K562 (cell line): Measurements from ENCODE around the gene FLAD1. TPM values are rescaled to one million over a fixed set of nuclear protein-coding genes. Genes with fewer than 3 reads are reported as not detected.

Experiments used
- CBX1 ChIP-seq: sonication (generic); IDR thresholded peaks from 2 replicates; pipeline ENCODE4 v1.6.1; 2016; ENCODE audit warnings: antibody characterized with exemption, low read depth, mild to moderate bottlenecking
- HDAC3 ChIP-seq: fragments of 450-650 bp; IDR thresholded peaks from 2 replicates; pipeline ENCODE4 v1.6.1; 2018; ENCODE audit warnings: borderline replicate concordance, mild to moderate bottlenecking, moderate library complexity; ENCODE audit not compliant: partially characterized antibody
- HDAC6 ChIP-seq: IDR thresholded peaks from 2 replicates; pipeline ENCODE4 v1.6.1; 2012; ENCODE audit warnings: low read depth, mild to moderate bottlenecking, control low read depth, inconsistent platforms, low read length, moderate library complexity
- HOXB6 ChIP-seq: fragments of 250-450 bp; sonication (Bioruptor Pico); IDR thresholded peaks from 2 replicates; pipeline ENCODE4 v1.5.1; 2022; ENCODE audit warnings: mild to moderate bottlenecking, borderline replicate concordance
- IFI16 ChIP-seq: fragments of 250-450 bp; sonication (Bioruptor Pico); IDR thresholded peaks from 2 replicates; pipeline ENCODE4 v2.1.2; 2022; ENCODE audit warnings: mild to moderate bottlenecking, inconsistent platforms
- KDM1A ChIP-seq, 2 experiments: fragments of 450-650 bp; IDR thresholded peaks; 2 replicates each; pipeline ENCODE4 v1.6.1; 2016; ENCODE audit warnings: mild to moderate bottlenecking in 2 of 2
- KLF13 ChIP-seq: fragments of 450-650 bp; IDR thresholded peaks from 2 replicates; pipeline ENCODE4 v1.6.1; 2016; ENCODE audit warnings: missing genetic modification characterization, low read depth, mild to moderate bottlenecking, missing compliant biosample characterization, moderate library complexity, borderline replicate concordance
- KLF6 ChIP-seq: fragments of 250-450 bp; sonication (Bioruptor Pico); IDR thresholded peaks from 2 replicates; pipeline ENCODE4 v1.4.0; 2020; ENCODE audit warnings: mild to moderate bottlenecking, moderate library complexity, borderline replicate concordance
- PHB2 ChIP-seq: fragments of 450-650 bp; IDR thresholded peaks from 2 replicates; pipeline ENCODE4 v1.6.1; 2017; ENCODE audit warnings: low read depth
- SRSF1 ChIP-seq: fragments of 200-400 bp; formaldehyde crosslinking; IDR thresholded peaks from 2 replicates; pipeline ENCODE4 v1.6.1; 2017; ENCODE audit warnings: mild to moderate bottlenecking, low read depth, low read length, moderate library complexity
- ZNF239 ChIP-seq: fragments of 250-450 bp; sonication (Bioruptor Pico); IDR thresholded peaks from 2 replicates; pipeline ENCODE4 v1.4.0; 2020; ENCODE audit warnings: mild to moderate bottlenecking
- ZNF785 ChIP-seq: fragments of 250-450 bp; sonication (Bioruptor Pico); IDR thresholded peaks from 2 replicates; pipeline ENCODE4 v1.4.0; 2020; ENCODE audit warnings: mild to moderate bottlenecking
- polyA plus RNA-seq, 8 experiments: library from polyadenylated mRNA; depleted of rRNA in 4 of 8; stranded (reverse) in 5 of 8; unstranded in 3 of 8; fragments of >200 nt; fragmentation: Nextera tagmentation in 2 of 8; fragmentation: Illumina TruSeq in 1 of 8; extraction: Ambion mirVana in 2 of 8; extraction: Trizol in 1 of 8; gene quantifications; 2 replicates each; pipeline versions ENCODE4 v1.2.1 to v1.2.3, GENCODE V29; 2011 to 2014; ENCODE audit warnings: inconsistent platforms in 1 of 8, missing spikeins in 1 of 8
- total RNA-seq, 7 experiments: library from RNA; depleted of rRNA in 6 of 7; stranded (reverse); fragments of >200 nt in 6 of 7; fragmentation: Illumina TruSeq in 2 of 7; extraction: Trizol in 2 of 7; gene quantifications; 2 replicates each; pipeline versions ENCODE4 v1.2.1 to v1.2.3, GENCODE V29; 2011 to 2021; ENCODE audit warnings: low replicate concordance in 1 of 7
- TF ChIP-seq, protein P1 (sequence below): fragments of 250-450 bp; sonication (Bioruptor Pico); IDR thresholded peaks from 2 replicates; pipeline ENCODE4 v1.8.0; 2022; ENCODE audit warnings: inconsistent platforms
- TF ChIP-seq, protein P2 (sequence below): fragments of 250-450 bp; sonication (Bioruptor Pico); IDR thresholded peaks from 2 replicates; pipeline ENCODE4 v1.8.0; 2021; ENCODE audit warnings: borderline replicate concordance, mild to moderate bottlenecking, moderate library complexity; ENCODE audit not compliant: poor library complexity, severe bottlenecking
- TF ChIP-seq, protein P3 (sequence below): IDR thresholded peaks from 2 replicates; pipeline ENCODE4 v1.6.1; 2011; ENCODE audit not compliant: insufficient read length; ENCODE audit errors: extremely low read depth
- TF ChIP-seq, protein P4 (sequence below): sonication (generic); formaldehyde crosslinking; IDR thresholded peaks from 2 replicates; pipeline ENCODE4 v1.8.0; 2023; ENCODE audit warnings: missing genetic modification reagents, mild to moderate bottlenecking, borderline replicate concordance
- TF ChIP-seq, protein P5 (sequence below): fragments of 250-450 bp; sonication (Bioruptor Pico); IDR thresholded peaks from 2 replicates; pipeline ENCODE4 v1.8.0; 2021; ENCODE audit warnings: mild to moderate bottlenecking, moderate library complexity

Gene FLAD1
- total and polyA plus RNA-seq, 9 of the 15 experiments (the other 6 are each of a cell fraction or from before 2014, with no cell fraction given) = 24.9 to 85.8 (median 67.0) TPM

DNA sequence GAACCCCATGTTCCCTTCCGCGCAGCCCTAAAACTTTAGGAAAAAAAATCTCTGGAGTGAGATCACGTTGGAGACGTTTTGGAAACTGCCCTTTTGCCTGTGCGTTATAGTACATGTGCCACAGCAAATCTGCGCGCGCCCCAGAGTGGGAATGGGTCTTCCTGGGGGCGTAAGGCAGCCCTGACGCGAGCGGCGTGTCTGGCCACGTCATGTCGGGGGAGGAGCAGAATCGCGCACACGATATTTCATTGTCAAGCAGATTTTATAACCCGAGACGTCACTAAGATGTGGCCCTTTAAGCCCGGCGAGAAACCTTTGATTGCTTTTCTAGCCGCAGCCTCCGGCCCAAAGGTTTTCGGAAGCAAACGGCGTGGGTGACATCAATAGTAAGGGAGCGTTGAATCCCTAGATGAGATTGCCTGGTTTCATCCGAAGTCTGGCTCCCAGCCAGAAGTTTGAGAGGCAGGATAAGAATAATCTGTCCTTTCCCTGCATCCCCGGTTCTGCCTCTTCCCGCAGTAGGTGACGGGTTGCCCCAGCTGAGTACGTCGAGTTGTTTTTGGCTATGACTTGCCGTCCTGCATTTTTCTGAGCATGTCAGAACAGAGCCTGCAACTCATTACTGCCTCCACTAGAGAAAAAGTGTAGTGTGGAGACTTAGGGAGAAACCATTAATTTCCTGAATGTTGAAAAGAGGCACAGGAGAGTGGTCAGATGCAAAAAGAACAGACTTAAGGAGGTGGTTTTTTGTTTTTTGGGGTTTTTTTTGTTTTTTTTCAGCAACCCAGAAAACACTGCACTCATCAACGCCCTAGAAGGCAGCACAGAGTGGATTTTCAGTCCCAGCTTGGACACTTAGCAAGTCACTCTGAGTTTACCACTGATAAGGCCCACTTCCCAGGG is 45.8 kb upstream of the FLAD1 start (continued):
- TF ChIP-seq, protein P1, sequence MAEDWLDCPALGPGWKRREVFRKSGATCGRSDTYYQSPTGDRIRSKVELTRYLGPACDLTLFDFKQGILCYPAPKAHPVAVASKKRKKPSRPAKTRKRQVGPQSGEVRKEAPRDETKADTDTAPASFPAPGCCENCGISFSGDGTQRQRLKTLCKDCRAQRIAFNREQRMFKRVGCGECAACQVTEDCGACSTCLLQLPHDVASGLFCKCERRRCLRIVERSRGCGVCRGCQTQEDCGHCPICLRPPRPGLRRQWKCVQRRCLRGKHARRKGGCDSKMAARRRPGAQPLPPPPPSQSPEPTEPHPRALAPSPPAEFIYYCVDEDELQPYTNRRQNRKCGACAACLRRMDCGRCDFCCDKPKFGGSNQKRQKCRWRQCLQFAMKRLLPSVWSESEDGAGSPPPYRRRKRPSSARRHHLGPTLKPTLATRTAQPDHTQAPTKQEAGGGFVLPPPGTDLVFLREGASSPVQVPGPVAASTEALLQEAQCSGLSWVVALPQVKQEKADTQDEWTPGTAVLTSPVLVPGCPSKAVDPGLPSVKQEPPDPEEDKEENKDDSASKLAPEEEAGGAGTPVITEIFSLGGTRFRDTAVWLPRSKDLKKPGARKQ (CRISPR knock-in tag) = no peak
- TF ChIP-seq SRSF1 (no peak), HOXB6 (CRISPR knock-in tag) (no peak), KLF13 (tag) (0 out of 2 replicates have a peak, but pooled peaks have one; percentile 9), HDAC6 (no peak), CBX1 (no peak), ZNF785 (no peak), HDAC3 (no peak), KDM1A (IDR thresholded peaks at IDR 0.05) (peak; percentile 40 to 76; a peak in 3 of 4 replicates), IFI16 (no peak), ZNF239 (CRISPR knock-in tag) (no peak), PHB2 (0 out of 2 replicates have a peak, but pooled peaks have one; percentile 12), KLF6 (CRISPR knock-in tag) (no peak)
- TF ChIP-seq, protein P2, sequence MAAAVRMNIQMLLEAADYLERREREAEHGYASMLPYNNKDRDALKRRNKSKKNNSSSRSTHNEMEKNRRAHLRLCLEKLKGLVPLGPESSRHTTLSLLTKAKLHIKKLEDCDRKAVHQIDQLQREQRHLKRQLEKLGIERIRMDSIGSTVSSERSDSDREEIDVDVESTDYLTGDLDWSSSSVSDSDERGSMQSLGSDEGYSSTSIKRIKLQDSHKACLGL = no peak
- TF ChIP-seq, protein P3, sequence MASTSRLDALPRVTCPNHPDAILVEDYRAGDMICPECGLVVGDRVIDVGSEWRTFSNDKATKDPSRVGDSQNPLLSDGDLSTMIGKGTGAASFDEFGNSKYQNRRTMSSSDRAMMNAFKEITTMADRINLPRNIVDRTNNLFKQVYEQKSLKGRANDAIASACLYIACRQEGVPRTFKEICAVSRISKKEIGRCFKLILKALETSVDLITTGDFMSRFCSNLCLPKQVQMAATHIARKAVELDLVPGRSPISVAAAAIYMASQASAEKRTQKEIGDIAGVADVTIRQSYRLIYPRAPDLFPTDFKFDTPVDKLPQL = no peak
- TF ChIP-seq, protein P4, sequence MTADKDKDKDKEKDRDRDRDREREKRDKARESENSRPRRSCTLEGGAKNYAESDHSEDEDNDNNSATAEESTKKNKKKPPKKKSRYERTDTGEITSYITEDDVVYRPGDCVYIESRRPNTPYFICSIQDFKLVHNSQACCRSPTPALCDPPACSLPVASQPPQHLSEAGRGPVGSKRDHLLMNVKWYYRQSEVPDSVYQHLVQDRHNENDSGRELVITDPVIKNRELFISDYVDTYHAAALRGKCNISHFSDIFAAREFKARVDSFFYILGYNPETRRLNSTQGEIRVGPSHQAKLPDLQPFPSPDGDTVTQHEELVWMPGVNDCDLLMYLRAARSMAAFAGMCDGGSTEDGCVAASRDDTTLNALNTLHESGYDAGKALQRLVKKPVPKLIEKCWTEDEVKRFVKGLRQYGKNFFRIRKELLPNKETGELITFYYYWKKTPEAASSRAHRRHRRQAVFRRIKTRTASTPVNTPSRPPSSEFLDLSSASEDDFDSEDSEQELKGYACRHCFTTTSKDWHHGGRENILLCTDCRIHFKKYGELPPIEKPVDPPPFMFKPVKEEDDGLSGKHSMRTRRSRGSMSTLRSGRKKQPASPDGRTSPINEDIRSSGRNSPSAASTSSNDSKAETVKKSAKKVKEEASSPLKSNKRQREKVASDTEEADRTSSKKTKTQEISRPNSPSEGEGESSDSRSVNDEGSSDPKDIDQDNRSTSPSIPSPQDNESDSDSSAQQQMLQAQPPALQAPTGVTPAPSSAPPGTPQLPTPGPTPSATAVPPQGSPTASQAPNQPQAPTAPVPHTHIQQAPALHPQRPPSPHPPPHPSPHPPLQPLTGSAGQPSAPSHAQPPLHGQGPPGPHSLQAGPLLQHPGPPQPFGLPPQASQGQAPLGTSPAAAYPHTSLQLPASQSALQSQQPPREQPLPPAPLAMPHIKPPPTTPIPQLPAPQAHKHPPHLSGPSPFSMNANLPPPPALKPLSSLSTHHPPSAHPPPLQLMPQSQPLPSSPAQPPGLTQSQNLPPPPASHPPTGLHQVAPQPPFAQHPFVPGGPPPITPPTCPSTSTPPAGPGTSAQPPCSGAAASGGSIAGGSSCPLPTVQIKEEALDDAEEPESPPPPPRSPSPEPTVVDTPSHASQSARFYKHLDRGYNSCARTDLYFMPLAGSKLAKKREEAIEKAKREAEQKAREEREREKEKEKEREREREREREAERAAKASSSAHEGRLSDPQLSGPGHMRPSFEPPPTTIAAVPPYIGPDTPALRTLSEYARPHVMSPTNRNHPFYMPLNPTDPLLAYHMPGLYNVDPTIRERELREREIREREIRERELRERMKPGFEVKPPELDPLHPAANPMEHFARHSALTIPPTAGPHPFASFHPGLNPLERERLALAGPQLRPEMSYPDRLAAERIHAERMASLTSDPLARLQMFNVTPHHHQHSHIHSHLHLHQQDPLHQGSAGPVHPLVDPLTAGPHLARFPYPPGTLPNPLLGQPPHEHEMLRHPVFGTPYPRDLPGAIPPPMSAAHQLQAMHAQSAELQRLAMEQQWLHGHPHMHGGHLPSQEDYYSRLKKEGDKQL = no peak
- TF ChIP-seq, protein P5, sequence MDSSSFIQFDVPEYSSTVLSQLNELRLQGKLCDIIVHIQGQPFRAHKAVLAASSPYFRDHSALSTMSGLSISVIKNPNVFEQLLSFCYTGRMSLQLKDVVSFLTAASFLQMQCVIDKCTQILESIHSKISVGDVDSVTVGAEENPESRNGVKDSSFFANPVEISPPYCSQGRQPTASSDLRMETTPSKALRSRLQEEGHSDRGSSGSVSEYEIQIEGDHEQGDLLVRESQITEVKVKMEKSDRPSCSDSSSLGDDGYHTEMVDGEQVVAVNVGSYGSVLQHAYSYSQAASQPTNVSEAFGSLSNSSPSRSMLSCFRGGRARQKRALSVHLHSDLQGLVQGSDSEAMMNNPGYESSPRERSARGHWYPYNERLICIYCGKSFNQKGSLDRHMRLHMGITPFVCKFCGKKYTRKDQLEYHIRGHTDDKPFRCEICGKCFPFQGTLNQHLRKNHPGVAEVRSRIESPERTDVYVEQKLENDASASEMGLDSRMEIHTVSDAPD (CRISPR knock-in tag) = no peak
